Fibroblast of lung (primary cell): ENCODE results near the gene DNPEP.

Experiments
- CTCF ChIP-seq, 2 donors: IDR thresholded peaks in 1 of 2; conservative IDR thresholded peaks in 1 of 2; 1 replicate in 1 of 2; 2 replicates in 1 of 2; pipeline ENCODE4 v1.5.1; 2011 to 2012; ENCODE audit warnings: low read length in 2 of 2, control low read depth in 1 of 2, inconsistent platforms in 1 of 2, low read depth in 1 of 2, mild to moderate bottlenecking in 1 of 2
- EZH2 ChIP-seq: IDR thresholded peaks from 2 replicates; pipeline ENCODE4 v1.5.1; 2012; ENCODE audit warnings: low read length, control low read depth, mild to moderate bottlenecking; ENCODE audit errors: missing control alignments

DNA sequence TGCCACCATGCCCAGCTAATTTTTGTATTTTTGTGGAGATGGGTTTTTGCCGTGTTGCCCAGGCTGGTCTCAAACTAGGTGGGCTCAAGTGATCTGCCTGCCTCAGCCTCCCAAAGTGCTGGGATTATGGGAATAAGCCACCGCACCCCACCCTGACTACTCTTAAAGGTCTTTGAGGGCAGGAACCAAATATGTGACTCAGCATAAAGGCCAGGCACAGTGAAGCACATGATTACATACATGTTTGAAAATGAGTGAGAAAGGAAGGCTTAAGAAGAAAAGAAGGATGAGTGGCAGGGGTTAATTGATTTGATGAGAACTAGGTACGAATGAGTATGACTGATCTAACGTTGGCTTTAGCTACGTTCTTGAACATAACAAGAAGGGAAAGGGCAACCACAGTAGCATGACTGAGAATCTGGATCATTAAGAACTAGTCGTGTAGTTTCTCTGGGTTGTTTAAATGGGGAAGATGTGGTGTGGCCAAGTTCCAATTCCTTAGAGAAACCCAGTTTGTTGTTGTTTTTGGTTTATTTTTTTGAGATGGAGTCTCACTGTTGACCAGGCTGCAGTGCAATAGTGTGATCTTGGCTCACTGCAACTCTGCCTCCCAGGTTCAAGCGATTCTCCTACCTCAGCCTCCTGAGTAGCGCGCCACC lies 61.9 kb downstream of the DNPEP start:
- TF ChIP-seq CTCF (conservative IDR thresholded peaks at IDR 0.05 in 1 of 2, IDR thresholded peaks at IDR 0.05 in 1 of 2; ENCODE audit: low read depth in 1 of 2, low read length in 2 of 2) (no peak), EZH2 (no peak)
